HepG2 (cell line): ENCODE results near the gene ADCK2. TPM values are rescaled to one million over a fixed set of nuclear protein-coding genes. Genes with fewer than 3 reads are reported as not detected.
A peak's percentile ranks its signal among the peaks of the same experiment; 100 is the strongest.

Experiments used
- ATAC-seq: fragments of 200-7000 bp; cut with Tn5 transposase; 3 replicates; pipeline ENCODE4 v1.9.1; 2020; ENCODE audit warnings: mild to moderate bottlenecking, moderate library complexity
- BruUV-seq: library from RNA; stranded (reverse); fragments of 400-500 nt; replicated peaks from 2 replicates; lab custom pipeline; 2021; lab: Mats Ljungman, UMichigan
- CTCF ChIA-PET: fragments of 300-600 bp; formaldehyde crosslinking; extraction: SDS; loops from one replicate; lab custom pipeline; 2021; ENCODE audit warnings: low total read pairs, inconsistent platforms, low intra/inter-chr PET ratio; lab: Yijun Ruan, JAX
- POLR2A ChIA-PET: fragments of 350-600 bp; sonication (Branson Sonifier 250); formaldehyde crosslinking; loops from one replicate; lab custom pipeline; 2020; ENCODE audit warnings: antibody characterized with exemption, inconsistent platforms; lab: Yijun Ruan, JAX
- DNase-seq: peaks from one replicate; pipeline ENCODE4 v3.0.0-alpha.2; 2015; ENCODE audit warnings: low spot score
- FAIRE-seq: peaks from 3 replicates; lab custom pipeline; 2011; peaks lifted over from hg19 to GRCh38; lab: Jason Lieb, UNC
- H2AFZ ChIP-seq: one replicate; pipeline ENCODE4 v1.6.1; 2011; ENCODE audit warnings: low read length, inconsistent platforms
- H3K27ac ChIP-seq: fragments of 300-600 bp; 3 replicates; pipeline ENCODE4 v1.8.0; 2011; ENCODE audit warnings: mixed run types, mild to moderate bottlenecking, mixed read lengths, low read length, inconsistent platforms; ENCODE audit not compliant: insufficient read depth; ENCODE audit errors: extremely low read length
- H3K27me3 ChIP-seq, 2 experiments: fragments of 200-600 bp in 1 of 2; 2 replicates in 1 of 2; 3 replicates in 1 of 2; pipeline versions ENCODE4 v1.6.0 to v1.8.0; 2011; ENCODE audit warnings: low read length in 2 of 2, mild to moderate bottlenecking in 2 of 2, moderate library complexity in 2 of 2, inconsistent platforms in 1 of 2; ENCODE audit not compliant: insufficient read depth in 2 of 2, control insufficient read depth in 1 of 2
- H3K36me3 ChIP-seq, 2 experiments: fragments of 200-600 bp in 1 of 2; replicated peaks in 1 of 2; 2 replicates in 1 of 2; 3 replicates in 1 of 2; pipeline versions ENCODE4 v1.5.1 to v1.8.0; 2011; ENCODE audit warnings: low read length in 2 of 2, inconsistent platforms in 1 of 2; ENCODE audit not compliant: insufficient read depth in 2 of 2, control insufficient read depth in 1 of 2
- H3K4me1 ChIP-seq: 2 replicates; pipeline ENCODE4 v1.5.1; 2012; ENCODE audit warnings: low read length, inconsistent platforms; ENCODE audit not compliant: insufficient read depth
- H3K4me2 ChIP-seq: 2 replicates; pipeline ENCODE4 v1.6.0; 2011; ENCODE audit warnings: low read depth, low read length, inconsistent platforms
- H3K4me3 ChIP-seq, 3 experiments: fragments of 200-600 bp in 1 of 3; sonication (generic), shearing (Covaris generic) in 1 of 3; replicated peaks in 1 of 3; 2 replicates each; pipeline ENCODE4 v1.5.1; 2011 to 2016; ENCODE audit warnings: low read length in 3 of 3, inconsistent platforms in 2 of 3, low read depth in 2 of 3, mild to moderate bottlenecking in 2 of 3, control low read depth in 1 of 3, mixed read lengths in 1 of 3; ENCODE audit not compliant: insufficient read depth in 1 of 3
- H3K79me2 ChIP-seq: one replicate; pipeline ENCODE4 v1.6.1; 2011; ENCODE audit warnings: low read length, inconsistent platforms; ENCODE audit not compliant: insufficient read depth
- H3K9ac ChIP-seq: 2 replicates; pipeline ENCODE4 v1.6.0; 2011; ENCODE audit warnings: mild to moderate bottlenecking, low read depth, low read length, inconsistent platforms; ENCODE audit not compliant: insufficient read depth
- H3K9me3 ChIP-seq: 2 replicates; pipeline ENCODE4 v1.5.1; 2012; ENCODE audit warnings: mild to moderate bottlenecking, low read length
- H4K20me1 ChIP-seq: 2 replicates; pipeline ENCODE4 v1.6.0; 2011; ENCODE audit warnings: inconsistent platforms, mild to moderate bottlenecking, low read length, moderate library complexity; ENCODE audit not compliant: insufficient read depth
- CBX2 ChIP-seq, 2 experiments: fragments of 200-600 bp in 1 of 2; sonication (generic); formaldehyde crosslinking in 1 of 2; IDR thresholded peaks; 2 replicates each; pipeline versions ENCODE4 v1.7.0 to v1.8.1; 2018 to 2022; ENCODE audit warnings: low read depth in 2 of 2, low read length in 1 of 2, mild to moderate bottlenecking in 1 of 2, missing genetic modification reagents in 1 of 2
- CEBPZ ChIP-seq: IDR thresholded peaks from 2 replicates; pipeline ENCODE4 v1.6.1; 2012; ENCODE audit warnings: low read length, improper control_type of control experiment
- EED ChIP-seq: sonication (generic); formaldehyde crosslinking; IDR thresholded peaks from 2 replicates; pipeline ENCODE4 v1.5.0; 2020; ENCODE audit warnings: mild to moderate bottlenecking, missing genetic modification reagents
- EP300 ChIP-seq, 3 experiments: sonication (generic) in 1 of 3; formaldehyde crosslinking in 1 of 3; IDR thresholded peaks; 2 replicates each; pipeline versions ENCODE4 v1.5.1 to v1.6.1; 2011 to 2020; ENCODE audit warnings: low read depth in 2 of 3, low read length in 2 of 3, borderline replicate concordance in 1 of 3, improper control_type of control experiment in 1 of 3, mild to moderate bottlenecking in 1 of 3, missing genetic modification reagents in 1 of 3, moderate library complexity in 1 of 3
- HDAC6 ChIP-seq: fragments of 200-600 bp; sonication (generic); IDR thresholded peaks from 2 replicates; pipeline ENCODE4 v1.7.0; 2017; ENCODE audit warnings: mild to moderate bottlenecking, antibody characterized with exemption, low read length, low read depth
- HMG20A ChIP-seq: IDR thresholded peaks from 2 replicates; pipeline ENCODE4 v1.6.1; 2016; ENCODE audit warnings: borderline replicate concordance
- NFAT5 ChIP-seq: sonication (generic); formaldehyde crosslinking; IDR thresholded peaks from 2 replicates; pipeline ENCODE4 v1.4.0; 2020; ENCODE audit warnings: missing genetic modification reagents
- NKX3-1 ChIP-seq: sonication (generic); formaldehyde crosslinking; IDR thresholded peaks from 2 replicates; pipeline ENCODE4 v1.5.0; 2020; ENCODE audit warnings: missing genetic modification reagents
- PLSCR1 ChIP-seq: sonication (generic); formaldehyde crosslinking; IDR thresholded peaks from 2 replicates; pipeline ENCODE4 v1.5.0; 2020; ENCODE audit warnings: missing genetic modification reagents, mild to moderate bottlenecking, borderline replicate concordance
- ZC3H13 ChIP-seq: sonication (generic); formaldehyde crosslinking; IDR thresholded peaks from 2 replicates; pipeline ENCODE4 v1.8.1; 2023; ENCODE audit warnings: mild to moderate bottlenecking, missing genetic modification reagents, moderate library complexity
- ZKSCAN8 ChIP-seq: IDR thresholded peaks from 2 replicates; pipeline ENCODE4 v1.6.1; 2016; ENCODE audit warnings: borderline replicate concordance, missing genetic modification reagents, missing compliant biosample characterization
- ZNF569 ChIP-seq: sonication (generic); formaldehyde crosslinking; IDR thresholded peaks from 2 replicates; pipeline ENCODE4 v1.5.0; 2020; ENCODE audit warnings: mild to moderate bottlenecking, missing genetic modification reagents, moderate library complexity, borderline replicate concordance
- WGBS: methylation state at CpG from one replicate; pipeline ENCODE4 v1.1.6; 2017; ENCODE audit warnings: low lambda C conversion rate; 5-methylcytosine and 5-hydroxymethylcytosine counted together
- in situ Hi-C: cut with HindIII; loops from 2 replicates; pipeline ENCODE4 v1.10.0; 2017; ENCODE audit warnings: low pct_unique_long_range_greater_than_20kb; ENCODE audit not compliant: extremely low pct_ligation_motif_present
- intact Hi-C: fragments of 100-400 bp; cut with micrococcal nuclease; formaldehyde crosslinking; loops from one replicate; pipeline ENCODE4 v1.10.0; 2022; ENCODE audit not compliant: unreplicated experiment
- polyA plus RNA-seq, 8 experiments: library from polyadenylated mRNA; depleted of rRNA in 3 of 8; stranded (reverse) in 7 of 8; unstranded in 1 of 8; fragments of >200 nt; fragmentation: Illumina TruSeq in 4 of 8; extraction: Trizol in 4 of 8; gene quantifications; 2 replicates each; pipeline versions ENCODE4 v1.2.1 to v1.2.3, GENCODE V29; 2011 to 2016; ENCODE audit warnings: low read depth in 4 of 8, missing spikeins in 1 of 8, mixed read lengths in 1 of 8; ENCODE audit not compliant: insufficient read depth in 1 of 8
- total RNA-seq, 5 experiments: library from RNA; depleted of rRNA; stranded (reverse); fragments of >200 nt; fragmentation: Illumina TruSeq; extraction: Trizol; gene quantifications; 2 replicates each; pipeline ENCODE4 v1.2.3, GENCODE V29; 2016; ENCODE audit warnings: low read depth in 1 of 5

Gene ADCK2
- total and polyA plus RNA-seq, 2 of the 13 experiments (the other 11 are each of a cell fraction or from before 2014, with no cell fraction given) = 8.6 to 18.8 TPM

GRCh38 chr7:140639366-140640053, 33.2 kb upstream of the ADCK2 start:
- ATAC-seq = no peak; the same call in 2 of the 3 replicates
- ChIA-PET CTCF (no interaction called here), POLR2A (no interaction called here)
- no peak for FAIRE-seq
- BruUV-seq = no TSS peak
- Histone ChIP-seq H3K36me3 (no peaks in the 10 kb centered on the region), H3K9me3 (no peaks in the 10 kb centered on the region), H3K4me3 (peak overlapping the region in 1 of 3 experiments; percentile 59; a peak in 1 of 6 replicates), H3K4me1 (no peaks in the 10 kb centered on the region), H3K27me3 (peaks cover 6 to 55% of the 10 kb centered on the region in 2 experiments), H3K9ac (no peak overlapping the region), H3K79me2 (no peaks in the 10 kb centered on the region), H3K27ac (no peak overlapping the region), H2AFZ (no peak overlapping the region), H4K20me1 (no peaks in the 10 kb centered on the region), H3K4me2 (peak overlapping the region; percentile 63)
- WGBS = 41% methylated on average over 14 of the region's 15 CpGs
- no peak for DNase-seq
- intact Hi-C loops = no loop called here
- in situ Hi-C loops = no loop called here
- TF ChIP-seq ZNF569 (no peak), NFAT5 (CRISPR knock-in tag) (no peak), ZKSCAN8 (CRISPR knock-in tag) (no peak), EED (CRISPR knock-in tag) (no peak), HMG20A (no peak), CBX2 (IDR thresholded peaks at IDR 0.05; ENCODE audit: low read depth, low read length) (no peak), CBX2 (CRISPR knock-in tag; IDR thresholded peaks at IDR 0.05; ENCODE audit: low read depth) (no peak), EP300 (IDR thresholded peaks at IDR 0.05; ENCODE audit: low read depth in 2 of 2, low read length in 2 of 2) (no peak), EP300 (CRISPR knock-in tag; IDR thresholded peaks at IDR 0.05; ENCODE audit: borderline replicate concordance) (no peak), HDAC6 (no peak), PLSCR1 (CRISPR knock-in tag) (no peak), NKX3-1 (CRISPR knock-in tag) (no peak), CEBPZ (no peak), ZC3H13 (CRISPR knock-in tag) (no peak)
- TF ChIP-seq, all 625 proteins: peak for 0
